Activated naive CD4-positive, alpha-beta T cell treated with anti-CD3 and anti-CD28 coated beads, Interleukin-2, amount 10 ng/mL, durations not matched to agents 7 days and 5 days (primary cell): Measurements from ENCODE around the gene NEUROG1.

Experiments used
- CTCF ChIA-PET: fragments of 350-600 bp; sonication (Branson Sonifier 250); formaldehyde crosslinking; loops from one replicate; lab custom pipeline; 2021; ENCODE audit warnings: antibody characterized with exemption; lab: Charles Lee
- DNase-seq: peaks from one replicate; pipeline ENCODE4 v3.0.0-alpha.2; 2020
- H3K27ac Mint-ChIP-seq: one replicate; pipeline ENCODE4 v1.8.0; 2021; ENCODE audit warnings: mild to moderate bottlenecking, moderate library complexity, mixed read lengths
- H3K27me3 Mint-ChIP-seq: one replicate; pipeline ENCODE4 v1.8.0; 2021; ENCODE audit warnings: mild to moderate bottlenecking, mixed read lengths
- H3K36me3 Mint-ChIP-seq: one replicate; pipeline ENCODE4 v1.8.0; 2021; ENCODE audit warnings: mixed read lengths
- H3K4me1 Mint-ChIP-seq: one replicate; pipeline ENCODE4 v1.8.0; 2021; ENCODE audit warnings: mixed read lengths
- H3K4me3 Mint-ChIP-seq: one replicate; pipeline ENCODE4 v1.8.0; 2021; ENCODE audit warnings: mild to moderate bottlenecking, moderate library complexity, mixed read lengths
- H3K9me3 Mint-ChIP-seq: one replicate; pipeline ENCODE4 v1.8.0; 2021; ENCODE audit warnings: mixed read lengths

The NEUROG1 gene

GRCh38 chr5:135535820-135536801 lies at the start of gene NEUROG1:
NEUROG1 (minus strand) TSS chr5:135535964; CDS start chr5:135535690, 274 bp downstream.
- H3K27me3 Mint-ChIP-seq: peaks cover 100% of the 10 kb centered on the region
- no peak within 1 kb of the TSS for H3K27ac Mint-ChIP-seq
- CTCF ChIA-PET: interaction anchor here (0.7 kb wide), 1 partner anchor 16 kb away, joined by 4 read pairs; no protein-coding TSS in a partner anchor

DNA sequence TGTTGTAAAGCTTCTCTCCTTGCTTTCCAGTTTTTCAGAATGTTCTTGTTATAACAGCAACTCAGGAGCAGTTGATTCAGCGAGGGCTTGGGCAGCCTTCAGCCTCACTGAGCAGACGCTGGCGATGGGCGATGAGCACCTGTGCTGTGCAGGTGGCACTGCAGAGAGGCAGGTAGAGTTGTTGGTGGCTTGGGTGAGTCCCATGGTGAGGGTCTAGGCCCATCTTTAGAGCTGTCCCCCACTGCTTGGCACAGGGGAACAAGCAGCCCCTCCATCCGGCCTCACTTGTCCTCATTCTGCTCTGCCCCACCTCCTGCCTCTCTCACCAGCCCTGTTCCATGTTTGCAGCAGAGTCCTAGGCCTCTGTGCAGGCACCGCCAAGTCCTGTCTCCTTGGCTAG lies 49.2 kb upstream of the NEUROG1 start:
- H3K36me3 Mint-ChIP-seq: no peaks in the 10 kb centered on the region
- H3K27ac Mint-ChIP-seq: no peak overlapping the region
- DNase-seq: no peak
- no peak overlapping the region for H3K4me3 Mint-ChIP-seq
- H3K4me1 Mint-ChIP-seq: no peaks in the 10 kb centered on the region
- no peaks in the 10 kb centered on the region for H3K9me3 Mint-ChIP-seq
- CTCF ChIA-PET: interaction anchor here (2.8 kb wide), 1 partner anchor 20 kb away, joined by 6 read pairs; no protein-coding TSS in a partner anchor
- H3K27me3 Mint-ChIP-seq: peaks cover 34% of the 10 kb centered on the region

More at GRCh38 chr5:135535820-135536801, at the start of gene NEUROG1:
- Mint-ChIP-seq H3K4me1 (peaks cover 7% of the 10 kb centered on the region), H3K4me3 (no peak within 1 kb of the TSS), H3K9me3 (no peaks in the 10 kb centered on the region), H3K36me3 (no peaks in the 10 kb centered on the region)
- no peak for DNase-seq

DNA sequence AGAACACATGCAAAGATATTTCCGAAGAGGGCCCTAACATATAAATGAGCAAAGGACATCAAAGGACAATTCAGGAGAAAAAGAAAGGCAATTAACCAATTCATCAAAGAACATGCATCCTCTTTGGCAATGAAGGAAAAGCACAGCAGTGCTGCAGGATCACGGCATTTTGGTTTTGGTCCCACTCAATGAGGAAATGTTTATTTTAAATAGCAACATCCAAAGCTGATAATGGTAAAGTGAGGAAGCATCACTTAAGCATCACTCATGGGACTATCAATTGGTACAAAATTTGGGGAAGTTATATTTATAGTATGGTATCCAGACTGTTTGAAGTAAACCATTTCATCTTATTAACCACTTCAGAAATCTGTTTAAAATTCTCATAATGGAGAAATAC lies 48.5 kb upstream of the NEUROG1 start:
- CTCF ChIA-PET: interaction anchor here (0.6 to 2.8 kb wide), 2 partner anchors 19 to 31 kb away, joined by 3 to 6 read pairs; no protein-coding TSS in a partner anchor
- H3K27ac Mint-ChIP-seq: no peak overlapping the region
- no peak overlapping the region for H3K4me3 Mint-ChIP-seq
- H3K4me1 Mint-ChIP-seq: no peaks in the 10 kb centered on the region
- peaks cover 40% of the 10 kb centered on the region for H3K27me3 Mint-ChIP-seq
- no peaks in the 10 kb centered on the region for H3K9me3 Mint-ChIP-seq
- DNase-seq: no peak
- no peaks in the 10 kb centered on the region for H3K36me3 Mint-ChIP-seq

DNA sequence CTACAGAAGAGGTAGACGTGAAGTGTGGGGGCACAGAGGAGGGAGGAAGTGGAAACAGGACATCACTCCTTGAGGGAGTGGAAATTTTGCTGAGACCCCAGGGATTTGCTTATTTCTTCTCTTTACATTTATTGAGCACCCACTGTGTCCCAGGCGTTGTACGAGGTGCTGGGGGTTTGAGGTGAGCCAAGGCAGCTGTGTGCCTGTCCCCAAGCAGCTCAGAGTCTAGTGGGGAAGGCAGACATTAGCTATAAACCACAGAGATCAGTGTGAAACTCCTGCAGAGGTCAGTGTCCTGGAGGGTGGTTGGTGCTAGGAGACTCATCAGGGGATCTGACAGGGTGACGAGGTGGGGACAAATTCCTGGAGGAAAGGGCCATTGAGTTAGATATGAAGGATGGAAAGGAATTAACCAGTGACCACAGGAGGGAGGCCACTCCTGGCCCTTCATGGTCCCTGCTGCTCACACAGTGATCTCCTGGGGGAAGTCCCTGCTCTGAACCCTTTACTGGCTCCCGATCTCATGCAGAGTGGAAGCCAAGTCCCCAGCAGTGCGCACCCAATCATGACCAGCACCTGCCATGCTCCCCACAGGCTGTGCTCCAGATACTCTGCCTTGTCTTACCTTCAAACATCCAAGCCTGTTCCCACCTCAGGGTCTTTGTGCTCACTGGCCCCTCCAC lies 46.5 kb upstream of the NEUROG1 start:
- no peaks in the 10 kb centered on the region for H3K9me3 Mint-ChIP-seq
- peaks cover 60% of the 10 kb centered on the region for H3K27me3 Mint-ChIP-seq
- CTCF ChIA-PET: interaction anchor here (7.2 kb wide), 1 partner anchor 16 kb away, joined by 36 read pairs; no protein-coding TSS in a partner anchor

DNA sequence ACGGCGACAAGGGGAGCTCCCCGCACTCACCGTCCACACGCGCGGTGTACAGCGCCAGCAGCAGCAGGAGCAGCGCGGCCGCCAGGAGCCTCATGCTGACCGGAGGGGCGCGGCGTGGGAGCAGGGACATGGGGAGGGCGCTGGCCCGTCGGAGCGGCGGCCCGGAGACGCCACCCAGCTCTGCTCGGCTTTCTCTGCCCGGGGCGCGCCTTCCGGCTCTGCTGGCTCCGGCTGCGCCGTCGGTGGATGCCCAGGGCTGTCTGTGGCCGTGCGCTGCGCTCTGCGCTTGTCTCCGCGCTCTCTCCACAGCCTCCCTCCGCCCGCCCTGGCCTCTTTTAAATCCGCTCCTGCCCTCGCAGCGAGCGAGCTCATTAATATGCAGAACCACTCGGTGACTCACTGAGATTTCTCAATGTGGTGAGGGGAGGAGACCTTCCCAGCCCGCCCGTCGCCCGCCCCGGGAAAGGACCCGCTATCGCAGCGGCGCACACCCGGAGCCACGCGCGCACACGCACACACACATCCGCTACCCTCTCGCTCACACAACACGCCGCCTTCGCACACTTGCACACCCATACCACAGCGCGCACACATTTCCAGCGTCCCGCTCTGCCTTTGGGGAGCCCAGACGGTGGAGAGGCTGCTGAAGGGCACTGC lies 43.0 kb upstream of the NEUROG1 start, which contains the start of gene CXCL14:
TSS of gene CXCL14 (minus strand) at position 307 of the 657 bp plus-strand sequence. CDS start at position 94, 213 bp downstream.
- Mint-ChIP-seq H3K9me3 (no peaks in the 10 kb centered on the region), H3K36me3 (no peaks in the 10 kb centered on the region), H3K4me1 (peaks cover 2% of the 10 kb centered on the region), H3K27ac (no peak within 1 kb of the TSS), H3K4me3 (no peak within 1 kb of the TSS), H3K27me3 (peaks cover 81% of the 10 kb centered on the region)
- CTCF ChIA-PET: interaction anchor here (7.2 kb wide), 1 partner anchor 12 kb away, joined by 36 read pairs; no protein-coding TSS in a partner anchor
- no peak for DNase-seq

More for the DNA sequence above, 46.5 kb upstream of the NEUROG1 start:
- no peak overlapping the region for H3K4me3 Mint-ChIP-seq
- no peak for DNase-seq
- no peak overlapping the region for H3K27ac Mint-ChIP-seq
- H3K4me1 Mint-ChIP-seq: peaks cover 2% of the 10 kb centered on the region
- H3K36me3 Mint-ChIP-seq: no peaks in the 10 kb centered on the region

DNA sequence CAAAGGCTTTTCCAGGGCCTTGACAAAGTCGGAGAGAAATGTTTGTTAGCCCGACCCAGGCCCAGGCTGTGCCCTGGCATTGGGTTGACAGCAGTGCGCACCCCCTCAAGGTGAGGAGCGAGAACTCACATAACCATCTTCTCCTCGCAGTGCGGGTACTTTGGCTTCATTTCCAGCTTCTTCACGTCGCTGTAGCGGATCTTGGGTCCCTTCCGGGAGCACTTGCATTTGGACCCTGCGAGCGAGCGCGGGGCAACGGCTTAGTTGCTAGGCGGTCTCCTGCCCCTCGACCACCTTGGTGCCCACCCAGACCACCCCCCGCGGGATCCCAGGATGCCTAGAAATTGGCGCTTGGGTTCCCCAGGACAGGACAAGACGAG lies 42.5 kb upstream of the NEUROG1 start:
- Mint-ChIP-seq H3K9me3 (no peaks in the 10 kb centered on the region), H3K36me3 (no peaks in the 10 kb centered on the region), H3K27me3 (peaks cover 79% of the 10 kb centered on the region), H3K27ac (no peak overlapping the region), H3K4me1 (peaks cover 2% of the 10 kb centered on the region), H3K4me3 (no peak overlapping the region)
- DNase-seq: no peak
- CTCF ChIA-PET: interaction anchor here (7.2 kb wide), 1 partner anchor 12 kb away, joined by 36 read pairs; no protein-coding TSS in a partner anchor

DNA sequence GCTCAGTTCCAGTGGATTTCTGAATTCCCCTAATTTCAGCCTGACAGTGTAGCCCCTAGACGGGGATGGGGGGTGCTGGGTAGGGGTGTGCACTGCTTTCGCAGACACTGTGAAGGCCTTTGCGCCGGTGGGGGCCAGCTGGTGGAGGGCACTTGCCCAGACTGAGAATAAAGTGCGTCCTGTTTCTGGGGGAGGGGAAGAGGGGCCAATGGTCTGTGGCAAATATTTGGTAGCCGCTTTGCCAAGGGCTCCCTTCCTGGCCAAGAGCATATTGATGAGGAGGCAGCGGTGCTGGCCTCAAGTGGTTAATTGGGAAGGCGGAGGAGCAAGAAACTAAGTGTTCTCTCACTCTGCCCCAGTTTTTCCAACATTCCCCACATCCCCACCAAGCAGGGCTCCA lies 41.7 kb upstream of the NEUROG1 start:
- no peak for DNase-seq
- Mint-ChIP-seq H3K27ac (no peak overlapping the region), H3K36me3 (no peaks in the 10 kb centered on the region), H3K9me3 (no peaks in the 10 kb centered on the region), H3K4me1 (peaks cover 2% of the 10 kb centered on the region), H3K4me3 (no peak overlapping the region), H3K27me3 (peaks cover 75% of the 10 kb centered on the region)
- CTCF ChIA-PET: interaction anchor here (7.2 kb wide), 1 partner anchor 11 kb away, joined by 36 read pairs; no protein-coding TSS in a partner anchor

- H3K27ac Mint-ChIP-seq: no peak overlapping the region
- peaks cover 68% of the 10 kb centered on the region for H3K27me3 Mint-ChIP-seq
- H3K36me3 Mint-ChIP-seq: no peaks in the 10 kb centered on the region
- H3K4me3 Mint-ChIP-seq: no peak overlapping the region
- H3K4me1 Mint-ChIP-seq: peaks cover 2% of the 10 kb centered on the region
- DNase-seq: no peak
- CTCF ChIA-PET: interaction anchor here (7.2 kb wide), 1 partner anchor 10 kb away, joined by 36 read pairs; no protein-coding TSS in a partner anchor
- H3K9me3 Mint-ChIP-seq: no peaks in the 10 kb centered on the region
Measured at GRCh38 chr5:135576075-135576599, 40.4 kb upstream of the NEUROG1 start.

- CTCF ChIA-PET: interaction anchor here (1.6 to 2.2 kb wide), 2 partner anchors 9 to 14 kb away, joined by 5 to 10 read pairs; no protein-coding TSS in a partner anchor
- Mint-ChIP-seq H3K27ac (no peak overlapping the region), H3K27me3 (peaks cover 67% of the 10 kb centered on the region)
Measured at GRCh38 chr5:135574493-135574892, 38.7 kb upstream of the NEUROG1 start.

GRCh38 chr5:135571902-135572301 lies 36.1 kb upstream of the NEUROG1 start:
- no peak overlapping the region for H3K4me3 Mint-ChIP-seq
- peaks cover 56% of the 10 kb centered on the region for H3K27me3 Mint-ChIP-seq
- no peak overlapping the region for H3K27ac Mint-ChIP-seq
- CTCF ChIA-PET: interaction anchor here (0.7 to 13.7 kb wide), 5 partner anchors 12 to 114 kb away, joined by 3 to 173 read pairs (median 4); no protein-coding TSS in a partner anchor
- peaks cover 7% of the 10 kb centered on the region for H3K4me1 Mint-ChIP-seq
- no peaks in the 10 kb centered on the region for H3K36me3 Mint-ChIP-seq
- H3K9me3 Mint-ChIP-seq: no peaks in the 10 kb centered on the region
- DNase-seq: no peak

More at GRCh38 chr5:135574493-135574892, 38.7 kb upstream of the NEUROG1 start:
- no peak for DNase-seq
- H3K36me3 Mint-ChIP-seq: no peaks in the 10 kb centered on the region
- H3K4me3 Mint-ChIP-seq: no peak overlapping the region
- peaks cover 2% of the 10 kb centered on the region for H3K4me1 Mint-ChIP-seq
- H3K9me3 Mint-ChIP-seq: no peaks in the 10 kb centered on the region

DNA sequence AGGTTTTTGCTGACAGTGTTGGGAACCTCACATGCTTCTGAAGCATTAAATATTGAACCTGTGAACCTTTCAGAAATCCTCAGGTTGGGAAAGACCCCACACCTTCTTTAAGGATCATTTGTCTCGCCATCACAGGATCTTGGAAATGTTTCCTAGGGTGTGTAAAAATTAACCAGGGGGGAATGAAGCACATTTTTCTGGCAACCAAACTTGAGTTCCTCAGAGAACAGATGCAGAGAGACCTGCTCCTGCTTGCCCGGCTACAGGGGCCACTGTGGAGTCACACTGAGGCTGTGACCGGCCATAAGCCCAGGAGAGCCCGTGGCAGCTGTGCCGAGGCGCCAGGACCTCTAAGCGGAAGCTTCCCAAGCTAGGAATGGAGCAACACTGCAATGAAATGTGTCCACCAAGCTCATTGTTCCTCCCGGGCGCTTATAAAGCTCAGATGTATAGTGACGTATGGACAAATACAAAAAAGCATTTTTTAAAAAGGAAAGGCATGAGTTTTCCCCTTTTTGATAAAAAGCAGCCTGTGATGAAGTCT lies 35.4 kb upstream of the NEUROG1 start:
- peaks cover 7% of the 10 kb centered on the region for H3K4me1 Mint-ChIP-seq
- CTCF ChIA-PET: interaction anchor here (0.7 to 13.7 kb wide), 5 partner anchors 10 to 107 kb away, joined by 3 to 173 read pairs (median 13); no protein-coding TSS in a partner anchor
- H3K9me3 Mint-ChIP-seq: no peaks in the 10 kb centered on the region
- peaks cover 51% of the 10 kb centered on the region for H3K27me3 Mint-ChIP-seq
- no peak overlapping the region for H3K4me3 Mint-ChIP-seq
- H3K27ac Mint-ChIP-seq: no peak overlapping the region
- no peaks in the 10 kb centered on the region for H3K36me3 Mint-ChIP-seq
- DNase-seq: no peak

GRCh38 chr5:135570453-135570764 lies 34.6 kb upstream of the NEUROG1 start:
- Mint-ChIP-seq H3K27me3 (peaks cover 49% of the 10 kb centered on the region), H3K4me3 (no peak overlapping the region), H3K36me3 (no peaks in the 10 kb centered on the region), H3K27ac (no peak overlapping the region), H3K9me3 (no peaks in the 10 kb centered on the region), H3K4me1 (peaks cover 7% of the 10 kb centered on the region)
- CTCF ChIA-PET: interaction anchor here (1.2 to 13.7 kb wide), 6 partner anchors 9 to 258 kb away, joined by 3 to 173 read pairs (median 9); no protein-coding TSS in a partner anchor
- DNase-seq: no peak
